Stomach (tissue), 4 donors: Measurements from ENCODE around the gene USP17L19.
"Not testable (repeated sequence)": the region's sequence is repeated elsewhere in the genome, so short reads cannot be mapped to it uniquely, and the experiment has no call there.

Experiments used
- EP300 ChIP-seq: sonication (generic); formaldehyde crosslinking; IDR thresholded peaks from one replicate; pipeline ENCODE4 v1.6.1; 2017; ENCODE audit warnings: antibody characterized with exemption
- POLR2A ChIP-seq, 4 donors: fragments of 450-650 bp; IDR thresholded peaks; one replicate each; pipeline ENCODE4 v1.6.1; 2016; ENCODE audit warnings: antibody characterized with exemption in 4 of 4, control low read depth in 2 of 4, mild to moderate bottlenecking in 1 of 4, moderate library complexity in 1 of 4
- POLR2AphosphoS5 ChIP-seq, 3 donors: sonication (generic); formaldehyde crosslinking; IDR thresholded peaks; one replicate each; pipeline ENCODE4 v1.6.1; 2016; ENCODE audit warnings: antibody characterized with exemption in 3 of 3
- TF ChIP-seq, protein P1 (sequence below), 7 experiments: fragments of 450-650 bp in 4 of 7; fragments of 200-600 bp in 3 of 7; sonication (generic) in 3 of 7; IDR thresholded peaks; one replicate each; pipeline ENCODE4 v1.5.1; 2016 to 2019; ENCODE audit warnings: antibody characterized with exemption in 7 of 7, control low read depth in 2 of 7, mild to moderate bottlenecking in 1 of 7

- TF ChIP-seq, protein P1, sequence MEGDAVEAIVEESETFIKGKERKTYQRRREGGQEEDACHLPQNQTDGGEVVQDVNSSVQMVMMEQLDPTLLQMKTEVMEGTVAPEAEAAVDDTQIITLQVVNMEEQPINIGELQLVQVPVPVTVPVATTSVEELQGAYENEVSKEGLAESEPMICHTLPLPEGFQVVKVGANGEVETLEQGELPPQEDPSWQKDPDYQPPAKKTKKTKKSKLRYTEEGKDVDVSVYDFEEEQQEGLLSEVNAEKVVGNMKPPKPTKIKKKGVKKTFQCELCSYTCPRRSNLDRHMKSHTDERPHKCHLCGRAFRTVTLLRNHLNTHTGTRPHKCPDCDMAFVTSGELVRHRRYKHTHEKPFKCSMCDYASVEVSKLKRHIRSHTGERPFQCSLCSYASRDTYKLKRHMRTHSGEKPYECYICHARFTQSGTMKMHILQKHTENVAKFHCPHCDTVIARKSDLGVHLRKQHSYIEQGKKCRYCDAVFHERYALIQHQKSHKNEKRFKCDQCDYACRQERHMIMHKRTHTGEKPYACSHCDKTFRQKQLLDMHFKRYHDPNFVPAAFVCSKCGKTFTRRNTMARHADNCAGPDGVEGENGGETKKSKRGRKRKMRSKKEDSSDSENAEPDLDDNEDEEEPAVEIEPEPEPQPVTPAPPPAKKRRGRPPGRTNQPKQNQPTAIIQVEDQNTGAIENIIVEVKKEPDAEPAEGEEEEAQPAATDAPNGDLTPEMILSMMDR (IDR thresholded peaks at IDR 0.05): not testable (repeated sequence)
- not testable (repeated sequence) for TF ChIP-seq POLR2A (IDR thresholded peaks at IDR 0.05); POLR2AphosphoS5 (IDR thresholded peaks at IDR 0.05); EP300
Measured at GRCh38 chr4:9219852-9220251, 33.3 kb upstream of the USP17L19 start, which contains the start of gene USP17L12.
